Prostate gland (tissue), 2 donors: ENCODE data around the gene C10orf105. TPM values are rescaled to one million over a fixed set of nuclear protein-coding genes. Genes with fewer than 3 reads are reported as not detected.

Experiments used
- DNase-seq: peaks from one replicate; pipeline ENCODE4 v3.0.0-alpha.2; 2019; ENCODE audit warnings: low spot score
- H3K27ac ChIP-seq, 2 donors: fragments of 200-600 bp; sonication (generic); 2 replicates each; pipeline ENCODE4 v1.5.1; 2017 to 2019
- H3K27me3 ChIP-seq: fragments of 200-600 bp; sonication (generic); replicated peaks from 2 replicates; pipeline ENCODE4 v1.5.1; 2019; ENCODE audit not compliant: insufficient read depth
- H3K36me3 ChIP-seq, 2 donors: fragments of 200-600 bp; sonication (generic); 1 replicate in 1 of 2; 2 replicates in 1 of 2; pipeline versions ENCODE4 v1.5.1 to v1.8.1; 2017 to 2019
- H3K4me1 ChIP-seq: fragments of 200-600 bp; sonication (generic); replicated peaks from 2 replicates; pipeline ENCODE4 v1.5.1; 2019
- H3K4me3 ChIP-seq, 2 donors: fragments of 200-600 bp; sonication (generic); 2 replicates each; pipeline ENCODE4 v1.5.1; 2017 to 2019
- H3K9me3 ChIP-seq: fragments of 200-600 bp; sonication (generic); 2 replicates; pipeline ENCODE4 v1.5.1; 2017
- CTCF ChIP-seq, 4 experiments: fragments of 200-600 bp in 2 of 4; fragments of 450-650 bp in 2 of 4; sonication (generic) in 2 of 4; IDR thresholded peaks; 1 replicate in 3 of 4; 2 replicates in 1 of 4; pipeline ENCODE4 v1.5.1; 2016 to 2019; ENCODE audit warnings: antibody characterized with exemption in 4 of 4, mild to moderate bottlenecking in 2 of 4, moderate library complexity in 2 of 4
- POLR2A ChIP-seq: fragments of 450-650 bp; IDR thresholded peaks from one replicate; pipeline ENCODE4 v1.6.1; 2016; ENCODE audit warnings: antibody characterized with exemption, mild to moderate bottlenecking
- POLR2AphosphoS5 ChIP-seq: sonication (generic); formaldehyde crosslinking; IDR thresholded peaks from one replicate; pipeline ENCODE4 v1.6.1; 2017; ENCODE audit warnings: antibody characterized with exemption
- WGBS: methylation state at CpG from one replicate; pipeline ENCODE4 v1.1.5; 2018; 5-methylcytosine and 5-hydroxymethylcytosine counted together
- intact Hi-C: fragments of 100-400 bp; cut with DNase I; formaldehyde crosslinking; loops from one replicate; pipeline ENCODE4 v1.14.2; 2022
- total RNA-seq, 2 donors: library from RNA; depleted of rRNA; stranded (reverse); fragments of >200 nt; gene quantifications; one replicate each; pipeline ENCODE4 v1.1.0, GENCODE V29; 2016

The C10orf105 gene
- total RNA-seq, 2 donors from 2014 or later: 0.11 TPM; not detected in 1

GRCh38 chr10:71710519-71710918 lies 9.1 kb downstream of the C10orf105 start:
- no peaks in the 10 kb centered on the region for H3K9me3 ChIP-seq
- DNase-seq: no peak
- no peak for TF ChIP-seq POLR2A
- TF ChIP-seq POLR2AphosphoS5: no peak
- no peak for TF ChIP-seq CTCF (IDR thresholded peaks at IDR 0.05)
- H3K4me1 ChIP-seq: peaks cover 10% of the 10 kb centered on the region
- H3K36me3 ChIP-seq: no peaks in the 10 kb centered on the region
- intact Hi-C loops: loop anchor here (5.0 kb wide), 1 partner anchor 62 kb away; the partner anchor contains the start of gene VSIR
- 92% methylated on average over 2 of the region's 2 CpGs for WGBS
- H3K27me3 ChIP-seq: no peaks in the 10 kb centered on the region
- no peak overlapping the region for H3K27ac ChIP-seq
- no peak overlapping the region for H3K4me3 ChIP-seq

- Histone ChIP-seq H3K4me1 (peaks cover 5% of the 10 kb centered on the region), H3K27ac (no peak overlapping the region), H3K27me3 (no peaks in the 10 kb centered on the region), H3K36me3 (no peaks in the 10 kb centered on the region), H3K4me3 (no peak overlapping the region), H3K9me3 (no peaks in the 10 kb centered on the region)
- TF ChIP-seq POLR2AphosphoS5 (no peak), CTCF (IDR thresholded peaks at IDR 0.05) (no peak), POLR2A (no peak)
- intact Hi-C loops: loop anchor here (5.0 kb wide), 2 partner anchors 327 to 392 kb away; partner anchors contain the start of gene SLC29A3
- WGBS: 76% methylated on average over 27 of the region's 28 CpGs
- no peak for DNase-seq
Observed at GRCh38 chr10:71708897-71709882, 10.4 kb downstream of the C10orf105 start.

- DNase-seq: peak; percentile 21
- Histone ChIP-seq H3K27me3 (no peaks in the 10 kb centered on the region), H3K36me3 (no peaks in the 10 kb centered on the region), H3K4me1 (no peaks in the 10 kb centered on the region), H3K27ac (no peak overlapping the region), H3K9me3 (no peaks in the 10 kb centered on the region), H3K4me3 (no peak overlapping the region)
- TF ChIP-seq CTCF (IDR thresholded peaks at IDR 0.05) (peak; percentile 35 to 86 (median 72)), POLR2A (no peak)
- intact Hi-C loops: loop anchor here (5.0 kb wide), 2 partner anchors 326 to 391 kb away; partner anchors contain the start of gene SLC29A3
- WGBS: 18% methylated on average over 9 of the region's 10 CpGs
Observed at GRCh38 chr10:71708301-71708703, 11.3 kb downstream of the C10orf105 start.

GRCh38 chr10:71707240-71707789 lies 12.3 kb downstream of the C10orf105 start:
- Histone ChIP-seq H3K4me3 (no peak overlapping the region), H3K36me3 (no peaks in the 10 kb centered on the region), H3K27ac (no peak overlapping the region), H3K9me3 (no peaks in the 10 kb centered on the region), H3K4me1 (no peaks in the 10 kb centered on the region), H3K27me3 (no peaks in the 10 kb centered on the region)
- WGBS: 92% methylated on average over 5 of the region's 5 CpGs
- DNase-seq: no peak
- intact Hi-C loops: loop anchor here (5.0 kb wide), 2 partner anchors 325 to 390 kb away; partner anchors contain the start of gene SLC29A3
- TF ChIP-seq CTCF (IDR thresholded peaks at IDR 0.05) (no peak), POLR2AphosphoS5 (no peak), POLR2A (no peak)
